Inflammatory macrophage treated with lipopolysaccharide for 1 hour (primary cell): ENCODE data around the gene SETDB2.

Experiments used
- DNase-seq, 2 donors: peaks; one replicate each; pipeline ENCODE4 v3.0.0-alpha.2; 2020 to 2022

The SETDB2 gene

GRCh38 chr13:49435992-49436391 is 8.1 kb upstream of the SETDB2 start:
- no peak for DNase-seq

GRCh38 chr13:49436890-49437289 is 7.2 kb upstream of the SETDB2 start:
- peak; percentile 51 to 58 for DNase-seq

GRCh38 chr13:49437705-49438104 is 6.4 kb upstream of the SETDB2 start:
- no peak for DNase-seq

- no peak for DNase-seq
Measured at GRCh38 chr13:49439609-49440008, 4.5 kb upstream of the SETDB2 start.

- DNase-seq = no peak
Measured at GRCh38 chr13:49441312-49441711, 2.8 kb upstream of the SETDB2 start.

GRCh38 chr13:49441846-49442245 is 2.2 kb upstream of the SETDB2 start:
- DNase-seq = no peak

GRCh38 chr13:49443357-49443703 is 744 bp upstream of the SETDB2 start:
- peak in 1 of 2 donors; percentile 23 for DNase-seq

- DNase-seq = peak; percentile 77 to 83
Measured at GRCh38 chr13:49444524-49445395, 686 bp downstream of the SETDB2 start.

- no peak for DNase-seq
Measured at GRCh38 chr13:49446473-49446872, 2.4 kb downstream of the SETDB2 start.

- DNase-seq = no peak
Measured at GRCh38 chr13:49448753-49449152, 4.7 kb downstream of the SETDB2 start.

- no peak for DNase-seq
Measured at GRCh38 chr13:49450105-49450819, 6.2 kb downstream of the SETDB2 start.

- no peak for DNase-seq
Measured at GRCh38 chr13:49452725-49453457, 8.8 kb downstream of the SETDB2 start.

- no peak for DNase-seq
Measured at GRCh38 chr13:49453465-49453864, 9.4 kb downstream of the SETDB2 start.

GRCh38 chr13:49454388-49455006 is 10.4 kb downstream of the SETDB2 start:
- no peak for DNase-seq

GRCh38 chr13:49455007-49455398 is 10.9 kb downstream of the SETDB2 start:
- DNase-seq = no peak

- DNase-seq = no peak
Measured at GRCh38 chr13:49456156-49456555, 12.1 kb downstream of the SETDB2 start.

GRCh38 chr13:49457221-49457620 is 13.1 kb downstream of the SETDB2 start:
- DNase-seq = no peak

GRCh38 chr13:49459580-49459979 is 15.5 kb downstream of the SETDB2 start:
- DNase-seq = no peak

GRCh38 chr13:49464085-49464484 is 20.0 kb downstream of the SETDB2 start:
- no peak for DNase-seq

- DNase-seq = no peak
Measured at GRCh38 chr13:49464621-49465325, 20.7 kb downstream of the SETDB2 start.

GRCh38 chr13:49466292-49466838 is 22.3 kb downstream of the SETDB2 start:
- no peak for DNase-seq

- DNase-seq = no peak
Measured at GRCh38 chr13:49472186-49472585, 28.1 kb downstream of the SETDB2 start.
